Spinal cord (tissue), 10 donors: ENCODE measurements around the gene RND3. TPM values are rescaled to one million over a fixed set of nuclear protein-coding genes. Genes with fewer than 3 reads are reported as not detected.

Source experiments
- DNase-seq, 6 donors: peaks; one replicate each; pipeline versions ENCODE4 v3.0.0 to v3.0.0-alpha.2; 2013 to 2015; ENCODE audit warnings: low spot score in 6 of 6, low read depth in 4 of 6
- H3K27ac ChIP-seq: one replicate; pipeline ENCODE4 v1.5.1; 2013; ENCODE audit warnings: low read depth, low read length, control low read depth
- H3K27me3 ChIP-seq: one replicate; pipeline ENCODE4 v1.6.1; 2013; ENCODE audit warnings: low read length; ENCODE audit not compliant: control insufficient read depth, insufficient read depth
- H3K36me3 ChIP-seq: one replicate; pipeline ENCODE4 v1.6.1; 2013; ENCODE audit warnings: low read length; ENCODE audit not compliant: control insufficient read depth, insufficient read depth
- H3K4me1 ChIP-seq: one replicate; pipeline ENCODE4 v1.6.1; 2013; ENCODE audit warnings: low read length; ENCODE audit not compliant: control insufficient read depth, insufficient read depth
- H3K4me3 ChIP-seq: one replicate; pipeline ENCODE4 v1.5.1; 2013; ENCODE audit warnings: low read depth, low read length, control low read depth
- H3K9me3 ChIP-seq: one replicate; pipeline ENCODE4 v1.6.1; 2013; ENCODE audit warnings: low read length; ENCODE audit not compliant: control insufficient read depth, insufficient read depth
- WGBS: methylation state at CpG from one replicate; pipeline ENCODE4 v1.1.5; 2013; ENCODE audit warnings: missing lambda C conversion rate; ENCODE audit not compliant: insufficient coverage; 5-methylcytosine and 5-hydroxymethylcytosine counted together
- long read RNA-seq, 4 donors: transcript quantifications; one replicate each; lab custom pipeline, GENCODE V29; 2026
- polyA plus RNA-seq, 2 donors: library from polyadenylated mRNA; unstranded; fragments of 120-200 nt; gene quantifications; one replicate each; pipeline ENCODE4 v1.2.1, GENCODE V29; 2013; ENCODE audit not compliant: insufficient read length in 2 of 2
- total RNA-seq, 2 donors: library from RNA; depleted of rRNA in 1 of 2; stranded (reverse); fragments of 120-200 nt in 1 of 2; fragments of >200 nt in 1 of 2; gene quantifications; one replicate each; pipeline versions ENCODE4 v1.2.3 to v1.2.4, GENCODE V29; 2013 to 2014
- donor health status: healthy.

Gene RND3
- 10 to 100 TPM; 61.1 to 62.7 TPM for total RNA-seq
- polyA plus RNA-seq, result 10 to 100 TPM; 33.7 to 41.3 TPM
- long read RNA-seq, donor 1, transcript RND3-202 (5 exons, 2,777 nt), result major isoform, 7 of 13 reads
- long read RNA-seq, donor 1, partial matches to known transcripts, result 0 of 13 reads
- long read RNA-seq, donor 1, other reads (novel, unspliced or antisense), result 0 of 13 reads
- long read RNA-seq, donor 2, partial matches to known transcripts, result 0 of 1 reads
- long read RNA-seq, donor 2, other reads (novel, unspliced or antisense), result 0 of 1 reads
- long read RNA-seq, donor 3, transcript RND3-201 (6 exons, 2,711 nt), result major isoform, 5 of 9 reads
- long read RNA-seq, donor 3, partial matches to known transcripts, result 0 of 9 reads
- long read RNA-seq, donor 3, other reads (novel, unspliced or antisense), result 0 of 9 reads
- long read RNA-seq, donor 4, transcript RND3-202 (5 exons, 2,777 nt), result major isoform, 29 of 43 reads
- long read RNA-seq, donor 4, transcript RND3-201 (6 exons, 2,711 nt), result minor isoform, 11 of 43 reads
- long read RNA-seq, donor 4, partial matches to known transcripts, result 0 of 43 reads
- long read RNA-seq, donor 4, other reads (novel, unspliced or antisense), result 0 of 43 reads

GRCh38 chr2:150487537-150488429 lies at the start of gene RND3:
Gene RND3 (minus strand): TSS chr2:150487667. CDS start chr2:150487417, 250 bp downstream.
- peak; percentile 92 to 100 (median 97) for DNase-seq
- WGBS, result 9% methylated on average over 20 of the region's 24 CpGs
- peak within 1 kb of the TSS; percentile 88 for H3K4me3 ChIP-seq
- H3K9me3 ChIP-seq, result no peaks in the 10 kb centered on the region
- peaks cover 23% of the 10 kb centered on the region for H3K4me1 ChIP-seq
- no peaks in the 10 kb centered on the region for H3K36me3 ChIP-seq
- H3K27ac ChIP-seq, result peak within 1 kb of the TSS; percentile 92
- no peaks in the 10 kb centered on the region for H3K27me3 ChIP-seq

DNA sequence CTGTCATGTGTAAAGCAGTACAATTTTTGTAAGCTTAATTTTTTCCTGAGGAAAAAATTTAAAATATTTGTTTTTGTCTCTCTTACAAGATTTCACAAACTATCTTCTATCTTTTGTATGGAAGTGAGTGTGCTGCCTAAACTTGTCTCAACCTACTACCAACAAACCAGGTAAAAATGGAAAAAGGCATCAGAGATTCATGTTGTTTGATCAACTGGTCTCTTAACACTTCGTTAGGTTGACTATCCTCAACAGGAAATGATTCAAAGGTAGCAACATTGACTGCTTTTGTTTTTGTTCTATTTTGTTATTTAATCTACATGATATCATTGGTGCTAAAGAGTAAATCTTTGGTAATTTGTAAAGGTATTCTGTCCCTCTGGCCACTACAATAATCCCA lies 47.7 kb upstream of the RND3 start:
- WGBS, result no CpG with 5 or more reads among the region's 1 CpG
- H3K9me3 ChIP-seq, result peaks cover 2% of the 10 kb centered on the region

DNA sequence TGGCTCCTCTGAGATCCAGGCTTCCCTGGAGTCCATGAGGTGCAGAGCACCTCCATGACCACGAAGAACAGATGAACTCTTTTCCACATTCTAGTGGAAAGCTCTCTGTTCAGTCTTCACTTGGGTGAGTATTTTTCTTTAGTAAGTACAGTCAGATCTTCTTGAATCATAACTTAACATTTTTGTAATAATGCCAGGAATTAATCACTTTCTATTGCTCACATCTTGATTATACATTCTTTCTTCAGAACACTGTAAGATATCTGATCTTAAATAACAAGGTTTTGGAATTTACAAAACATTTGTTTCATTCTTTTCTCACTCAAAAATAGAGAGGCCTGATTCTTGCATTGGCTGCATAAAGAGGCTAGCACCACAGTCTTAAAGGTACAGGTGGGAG lies 45.4 kb upstream of the RND3 start:
- Histone ChIP-seq H3K4me3 (no peak overlapping the region), H3K27me3 (no peaks in the 10 kb centered on the region), H3K4me1 (no peaks in the 10 kb centered on the region), H3K9me3 (peaks cover 2% of the 10 kb centered on the region), H3K36me3 (no peaks in the 10 kb centered on the region), H3K27ac (no peak overlapping the region)
- no peak for DNase-seq
- WGBS, result no CpG with 5 or more reads among the region's 1 CpG

More for the DNA sequence above, 47.7 kb upstream of the RND3 start:
- H3K27me3 ChIP-seq, result no peaks in the 10 kb centered on the region
- no peak overlapping the region for H3K27ac ChIP-seq
- no peak overlapping the region for H3K4me3 ChIP-seq
- DNase-seq, result no peak
- H3K36me3 ChIP-seq, result no peaks in the 10 kb centered on the region
- no peaks in the 10 kb centered on the region for H3K4me1 ChIP-seq

GRCh38 chr2:150532020-150532419 lies 44.6 kb upstream of the RND3 start:
- WGBS, result no CpG with 5 or more reads among the region's 5 CpGs
- Histone ChIP-seq H3K9me3 (peaks cover 2% of the 10 kb centered on the region), H3K4me1 (no peaks in the 10 kb centered on the region), H3K27me3 (no peaks in the 10 kb centered on the region), H3K36me3 (no peaks in the 10 kb centered on the region), H3K27ac (no peak overlapping the region), H3K4me3 (no peak overlapping the region)
- no peak for DNase-seq

- no peak overlapping the region for H3K27ac ChIP-seq
- WGBS, result no CpG with 5 or more reads among the region's 2 CpGs
Measured at GRCh38 chr2:150531591-150531990, 44.1 kb upstream of the RND3 start.

GRCh38 chr2:150530168-150530567 lies 42.7 kb upstream of the RND3 start:
- no peaks in the 10 kb centered on the region for H3K27me3 ChIP-seq
- DNase-seq, result no peak
- no peaks in the 10 kb centered on the region for H3K9me3 ChIP-seq
- H3K36me3 ChIP-seq, result no peaks in the 10 kb centered on the region
- no peak overlapping the region for H3K4me3 ChIP-seq
- no peak overlapping the region for H3K27ac ChIP-seq
- H3K4me1 ChIP-seq, result no peaks in the 10 kb centered on the region
- no CpG with 5 or more reads among the region's 1 CpG for WGBS

More at GRCh38 chr2:150531591-150531990, 44.1 kb upstream of the RND3 start:
- Histone ChIP-seq H3K4me1 (no peaks in the 10 kb centered on the region), H3K4me3 (no peak overlapping the region), H3K27me3 (no peaks in the 10 kb centered on the region), H3K36me3 (no peaks in the 10 kb centered on the region), H3K9me3 (peaks cover 2% of the 10 kb centered on the region)
- DNase-seq, result no peak

GRCh38 chr2:150528861-150529801 lies 41.7 kb upstream of the RND3 start:
- 59% methylated on average over 2 of the region's 5 CpGs for WGBS
- no peaks in the 10 kb centered on the region for H3K27me3 ChIP-seq

GRCh38 chr2:150526827-150527226 lies 39.4 kb upstream of the RND3 start:
- DNase-seq, result peak in 3 of 6 donors; percentile 12 to 49 (median 34)
- Histone ChIP-seq H3K4me3 (no peak overlapping the region), H3K27ac (no peak overlapping the region), H3K36me3 (no peaks in the 10 kb centered on the region), H3K9me3 (no peaks in the 10 kb centered on the region), H3K4me1 (no peaks in the 10 kb centered on the region), H3K27me3 (no peaks in the 10 kb centered on the region)

More at GRCh38 chr2:150528861-150529801, 41.7 kb upstream of the RND3 start:
- H3K4me3 ChIP-seq, result no peak overlapping the region
- DNase-seq, result peak in 1 of 6 donors; percentile 9
- H3K27ac ChIP-seq, result no peak overlapping the region
- no peaks in the 10 kb centered on the region for H3K9me3 ChIP-seq
- no peaks in the 10 kb centered on the region for H3K4me1 ChIP-seq
- H3K36me3 ChIP-seq, result no peaks in the 10 kb centered on the region

DNA sequence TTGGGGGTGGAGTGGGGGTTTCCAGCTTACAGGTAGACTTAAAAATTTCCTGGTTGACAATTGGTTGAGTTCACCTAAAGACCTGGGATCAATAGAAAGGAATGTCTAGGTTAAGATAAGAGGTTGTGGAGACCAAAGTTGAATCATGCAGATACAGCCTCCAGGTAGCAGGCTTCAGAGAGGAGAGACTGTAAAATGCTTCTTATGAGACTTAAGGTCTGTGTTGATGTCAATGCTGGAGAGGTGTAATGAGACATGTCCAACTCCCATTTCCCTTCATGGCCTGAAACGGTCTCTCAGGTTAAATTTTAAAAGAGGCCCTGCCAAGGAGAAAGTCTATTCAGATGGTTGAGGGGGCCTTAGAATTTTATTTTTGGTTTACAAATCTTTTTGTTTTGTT lies 38.5 kb upstream of the RND3 start:
- H3K27me3 ChIP-seq, result no peaks in the 10 kb centered on the region
- H3K4me1 ChIP-seq, result no peaks in the 10 kb centered on the region
- no peak overlapping the region for H3K4me3 ChIP-seq
- no peaks in the 10 kb centered on the region for H3K36me3 ChIP-seq
- no CpG with 5 or more reads among the region's 1 CpG for WGBS
- DNase-seq, result no peak
- H3K27ac ChIP-seq, result no peak overlapping the region
- H3K9me3 ChIP-seq, result no peaks in the 10 kb centered on the region
